ENCODE data around the gene UBFD1.
"Not testable (repeated sequence)": the region's sequence is repeated elsewhere in the genome, so short reads cannot be mapped to it uniquely, and the experiment has no call there.

Gene UBFD1

GRCh38 chr16:23607726-23608125 lies 50.2 kb downstream of the UBFD1 start:
- TF ChIP-seq CTCF (IDR thresholded peaks at IDR 0.05; ENCODE audit: low read depth, low read length, missing control alignments) = no peak
- no peak overlapping the region for H3K4me3 ChIP-seq (ENCODE audit: low read depth, low read length)
- DNase-seq (ENCODE audit: low read depth) = no peak

GRCh38 chr16:23608194-23608593 lies 50.7 kb downstream of the UBFD1 start:
- no peak for TF ChIP-seq CTCF (IDR thresholded peaks at IDR 0.05; ENCODE audit: low read depth, low read length, missing control alignments)
- no peak for DNase-seq (ENCODE audit: low read depth)
- no peak overlapping the region for H3K4me3 ChIP-seq (ENCODE audit: low read depth, low read length)

- no peak for DNase-seq (ENCODE audit: low read depth)
- no peak for TF ChIP-seq CTCF (IDR thresholded peaks at IDR 0.05; ENCODE audit: low read depth, low read length, missing control alignments)
- H3K4me3 ChIP-seq (ENCODE audit: low read depth, low read length) = no peak overlapping the region
Observed at GRCh38 chr16:23609929-23610328, 52.4 kb downstream of the UBFD1 start.

- H3K4me3 ChIP-seq (ENCODE audit: low read depth, low read length); DNase-seq (ENCODE audit: low read depth): not testable (repeated sequence)
Observed at GRCh38 chr16:23610905-23611304, 53.4 kb downstream of the UBFD1 start.

GRCh38 chr16:23611936-23612335 lies 54.4 kb downstream of the UBFD1 start:
- TF ChIP-seq CTCF (IDR thresholded peaks at IDR 0.05; ENCODE audit: low read depth, low read length, missing control alignments) = no peak
- DNase-seq (ENCODE audit: low read depth) = no peak
- no peak overlapping the region for H3K4me3 ChIP-seq (ENCODE audit: low read depth, low read length)

- DNase-seq (ENCODE audit: low read depth) = no peak
- TF ChIP-seq CTCF (IDR thresholded peaks at IDR 0.05; ENCODE audit: low read depth, low read length, missing control alignments) = no peak
- H3K4me3 ChIP-seq (ENCODE audit: low read depth, low read length) = no peak overlapping the region
Observed at GRCh38 chr16:23615805-23616204, 58.3 kb downstream of the UBFD1 start.

Data from GM12864 (cell line).